Measurements from ENCODE around the gene RBM20. TPM values are rescaled to one million over a fixed set of nuclear protein-coding genes. Genes with fewer than 3 reads are reported as not detected.

Gene RBM20
- total RNA-seq, 1 experiment from 2014 or later: 0.17 TPM

- Histone ChIP-seq H3K27me3 (ENCODE audit: insufficient read depth, low read length) (no peaks in the 10 kb centered on the region), H4K8ac (replicated peaks; ENCODE audit: insufficient read length, low read depth, low read length) (no peak overlapping the region), H2BK15ac (ENCODE audit: low read depth, low read length) (no peak overlapping the region), H2AFZ (ENCODE audit: low read length) (no peak overlapping the region), H3K79me2 (ENCODE audit: insufficient read depth, low read length) (no peaks in the 10 kb centered on the region), H3T11ph (ENCODE audit: low read length) (no peak overlapping the region), H3K9ac (ENCODE audit: extremely low read depth, insufficient read length, low read length) (no peak overlapping the region), H2BK120ac (ENCODE audit: low read depth, low read length, poor library complexity, severe bottlenecking) (no peak overlapping the region), H4K5ac (ENCODE audit: insufficient read length, low read depth, low read length) (no peak overlapping the region), H3K23me2 (ENCODE audit: insufficient read length, low read depth, low read length, poor library complexity, severe bottlenecking) (no peaks in the 10 kb centered on the region), H3K4me2 (ENCODE audit: insufficient read depth, insufficient read length, low read length) (no peak overlapping the region), H4K91ac (ENCODE audit: insufficient read length, low read depth, low read length) (no peak overlapping the region), H2BK5ac (ENCODE audit: insufficient read length, low read length) (no peak overlapping the region), H2BK20ac (ENCODE audit: low read depth, low read length, poor library complexity, severe bottlenecking) (no peak overlapping the region), H3K79me1 (ENCODE audit: insufficient read depth, low read depth, low read length, poor library complexity, severe bottlenecking) (no peaks in the 10 kb centered on the region), H3K4me1 (ENCODE audit: insufficient read depth, low read length) (no peaks in the 10 kb centered on the region; the same call in 1 of the 2 replicates), H2BK12ac (ENCODE audit: insufficient read length, low read depth, low read length) (no peak overlapping the region), H3K23ac (ENCODE audit: insufficient read length, low read depth, low read length) (no peak overlapping the region), H2AK5ac (ENCODE audit: insufficient read length, low read length) (no peak overlapping the region), H3K9me3 (ENCODE audit: control insufficient read depth, low read depth, low read length) (no peaks in the 10 kb centered on the region), H3K18ac (ENCODE audit: insufficient read length, low read depth, low read length) (no peak overlapping the region), H3K14ac (ENCODE audit: insufficient read depth, low read length) (no peak overlapping the region), H4K20me1 (ENCODE audit: control insufficient read depth, insufficient read depth, insufficient read length) (no peaks in the 10 kb centered on the region), H3K4ac (ENCODE audit: low read depth, low read length) (no peak overlapping the region), H3K27ac (ENCODE audit: insufficient read length, low read depth, low read length) (no peak overlapping the region), H3K56ac (ENCODE audit: insufficient read length, low read depth, low read length) (no peak overlapping the region)
- H3K4me1 Mint-ChIP-seq: peaks cover 6 to 7% of the 10 kb centered on the region in 2 experiments
- no peak for TF ChIP-seq CTCF (conservative IDR thresholded peaks at IDR 0.05)
- WGBS (ENCODE audit: extremely low coverage, insufficient read length, low lambda C conversion rate): no CpG with 5 or more reads among the region's 7 CpGs
- H3K27ac Mint-ChIP-seq: no peak overlapping the region
- H3K27me3 Mint-ChIP-seq (ENCODE audit: low read depth): no peaks in the 10 kb centered on the region; the same call in none of the 2 replicates
- H3K4me3 Mint-ChIP-seq: no peak overlapping the region
- DNase-seq: no peak
- no peaks in the 10 kb centered on the region for H3K36me3 Mint-ChIP-seq (ENCODE audit: insufficient read depth in 1 of 3, low read depth in 3 of 3)
- H3K9me3 Mint-ChIP-seq: no peaks in the 10 kb centered on the region
These were observed 80.2 kb downstream of the RBM20 start for GRCh38 chr10:110724116-110724921.
